Heart left ventricle (tissue), 16 donors: ENCODE measurements around the gene PGAP6. TPM values are rescaled to one million over a fixed set of nuclear protein-coding genes. Genes with fewer than 3 reads are reported as not detected.

Source experiments
- ATAC-seq, 4 donors: fragments of 200-7000 bp; cut with Tn5 transposase; one replicate each; pipeline ENCODE4 v1.9.1; 2020 to 2022; ENCODE audit warnings: moderate library complexity in 4 of 4, mild to moderate bottlenecking in 3 of 4, moderate number of reproducible peaks in 1 of 4
- DNase-seq, 5 donors: peaks; one replicate each; pipeline ENCODE4 v3.0.0-alpha.2; 2020
- H3K27ac ChIP-seq, 12 donors: fragments of 200-600 bp; sonication (generic) in 4 of 12; one replicate each; pipeline versions ENCODE4 v1.5.0 to v1.8.0; 2016 to 2022; ENCODE audit warnings: mild to moderate bottlenecking in 2 of 12
- H3K27me3 ChIP-seq, 9 donors: fragments of 200-600 bp; sonication (generic) in 2 of 9; one replicate each; pipeline versions ENCODE4 v1.5.1 to v1.8.0; 2016 to 2022; ENCODE audit warnings: mild to moderate bottlenecking in 3 of 9
- H3K36me3 ChIP-seq, 9 donors: fragments of 200-600 bp; sonication (generic) in 2 of 9; one replicate each; pipeline versions ENCODE4 v1.5.0 to v1.8.0; 2018 to 2022; ENCODE audit warnings: mild to moderate bottlenecking in 2 of 9
- H3K4me1 ChIP-seq, 12 donors: fragments of 200-600 bp; sonication (generic) in 4 of 12; one replicate each; pipeline versions ENCODE4 v1.5.0 to v1.8.0; 2016 to 2022; ENCODE audit warnings: mild to moderate bottlenecking in 3 of 12
- H3K4me3 ChIP-seq, 12 donors: fragments of 200-600 bp; sonication (generic) in 4 of 12; one replicate each; pipeline versions ENCODE4 v1.5.0 to v1.8.0; 2017 to 2022; ENCODE audit warnings: mild to moderate bottlenecking in 9 of 12, moderate library complexity in 4 of 12
- H3K9me3 ChIP-seq, 12 donors: fragments of 200-600 bp; sonication (generic) in 4 of 12; one replicate each; pipeline versions ENCODE4 v1.5.0 to v1.8.0; 2016 to 2022; ENCODE audit warnings: mild to moderate bottlenecking in 1 of 12
- CTCF ChIP-seq, 12 donors: fragments of 200-600 bp; sonication (generic) in 4 of 12; IDR thresholded peaks; one replicate each; pipeline versions ENCODE4 v1.5.0 to v1.8.0; 2018 to 2022; ENCODE audit warnings: antibody characterized with exemption in 12 of 12, mild to moderate bottlenecking in 5 of 12
- POLR2A ChIP-seq, 2 donors: fragments of 450-650 bp; IDR thresholded peaks; one replicate each; pipeline ENCODE4 v1.6.1; 2017; ENCODE audit warnings: antibody characterized with exemption in 2 of 2, mild to moderate bottlenecking in 2 of 2, moderate library complexity in 2 of 2
- WGBS, 4 donors: extraction: QIAGEN DNeasy Blood & Tissue Kit in 2 of 4; methylation state at CpG; one replicate each; pipeline versions ENCODE4 v1.1.5 to v1.1.7; 2013 to 2018; 5-methylcytosine and 5-hydroxymethylcytosine counted together
- intact Hi-C, 10 donors: fragments of 100-400 bp; cut with DNase I; formaldehyde crosslinking; loops; one replicate each; pipeline versions ENCODE4 v1.11.1 to v1.14.2; 2022
- polyA plus RNA-seq, 2 donors: library from polyadenylated mRNA; stranded (reverse); fragments of 200-250 nt; gene quantifications; one replicate each; pipeline ENCODE4 v1.2.3, GENCODE V29; 2013
- total RNA-seq, 9 donors: library from RNA; depleted of rRNA in 2 of 9; stranded (reverse); fragments of >200 nt in 2 of 9; fragmentation: NEBNext Ultra II Directional in 3 of 9; extraction: Animal tissue kit (Norgen Biotek cat#: 25700) in 3 of 9; gene quantifications; one replicate each; pipeline versions ENCODE4 v1.1.0 to v1.2.4, GENCODE V29; 2016 to 2023
- donor health status: ischemic (EF 13 %, LVEDD 7.1; RV severe dilation, severe dysfunction).
- donor health status: healthy with polysubstance abuse.
- donor health status: DM: no; HTN: yes; CAD: no.
- donor health status: DM: no; HTN: no; CAD: no.
- donor health status: ischemic (EF 25% LVEDD 6.9; RV normal size, moderate dysfunction).
- donor health status: ischemic (EF 25% LVEDD 5.7; RV mildly dilated, moderate dysfunction).
- donor health status: healthy.
- donor health status: DM: yes; HTN: yes; CAD: no.
- donor health status: ischemic (EF 35%, LVEDD 5.7; RV mildly dilated, moderate dysfunction).
- donor health status: nonischemic (EF 11% LVEDD 7.7; RV severe dilation, severe dysfunction).
- donor health status: DM: yes; HTN: yes; CAD: no.
- donor health status: PGD.
- donor health status: ischemic (EF 29% LVEDD 5.4; RV normal size, mild dysfunction).
- donor health status: nonischemic (EF 23%, LVEDD 6.1; RV moderate dilation, normal function).

Gene PGAP6
- total and polyA plus RNA-seq, 11 donors, result 30.1 to 65.3 (median 44.9) TPM

DNA sequence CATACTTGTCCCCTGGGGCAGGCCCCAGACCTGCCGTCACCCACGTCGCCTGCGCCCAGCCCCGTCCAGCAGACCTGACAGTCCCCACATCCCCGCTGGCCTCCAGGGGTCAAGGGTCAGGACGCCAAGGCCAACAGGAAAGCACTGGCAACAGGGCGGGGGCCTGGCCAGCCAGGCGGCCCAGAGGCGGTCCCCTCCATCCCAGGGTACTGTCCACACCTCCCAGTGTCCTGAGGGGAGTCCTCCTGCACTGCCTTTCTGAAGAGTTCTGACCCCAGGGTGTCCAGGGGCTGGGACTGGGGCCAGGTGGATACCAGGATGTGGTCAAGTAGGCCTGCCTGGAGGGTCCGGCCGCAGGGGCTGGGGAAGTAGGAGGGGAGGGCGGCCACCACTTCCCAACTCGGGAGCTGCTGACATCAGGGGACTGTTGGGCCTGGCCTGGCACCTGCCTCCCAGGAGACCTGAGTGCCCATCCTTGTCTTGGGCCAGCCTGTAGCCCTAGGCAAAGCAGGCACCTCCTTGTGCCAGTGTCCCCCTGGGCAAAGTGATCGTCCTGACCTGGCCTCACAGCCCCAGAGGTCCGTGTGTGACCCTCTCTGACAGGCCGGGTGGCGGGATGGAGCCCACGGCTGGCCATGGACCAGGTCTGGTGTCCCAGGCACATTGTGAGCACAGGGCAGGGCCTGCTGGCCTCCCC is 22.6 kb downstream of the PGAP6 start:
- TF ChIP-seq CTCF (IDR thresholded peaks at IDR 0.05) (no peak), POLR2A (IDR thresholded peaks at IDR 0.05) (no peak)
- H3K27me3 ChIP-seq, result peaks cover 0 to 6% (median 0%) of the 10 kb centered on the region in 9 donors
- intact Hi-C loops, result loop anchor here in 2 of 10 donors (10.0 kb wide), 1 partner anchor 134 kb away; the partner anchor contains the start of gene LUC7L (in 2 of the 2)
- H3K9me3 ChIP-seq, result no peaks in the 10 kb centered on the region
- 73 to 80% (median 79%) methylated on average over 17 to 19 of the region's 19 CpGs for WGBS, 4 donors
- no peak overlapping the region for H3K27ac ChIP-seq
- no peak for ATAC-seq
- H3K4me1 ChIP-seq, result no peaks in the 10 kb centered on the region
- peak in 1 of 5 donors; percentile 19 for DNase-seq
- no peak overlapping the region for H3K4me3 ChIP-seq
- H3K36me3 ChIP-seq, result no peaks in the 10 kb centered on the region

- intact Hi-C loops, result loop anchor here in 2 of 10 donors (10.0 kb wide), 1 partner anchor 132 kb away; the partner anchor contains the start of gene LUC7L (in 2 of the 2)
- Histone ChIP-seq H3K27me3 (no peaks in the 10 kb centered on the region), H3K36me3 (no peaks in the 10 kb centered on the region), H3K4me1 (peaks cover 0 to 10% (median 3%) of the 10 kb centered on the region in 12 donors), H3K9me3 (no peaks in the 10 kb centered on the region), H3K4me3 (no peak overlapping the region), H3K27ac (no peak overlapping the region)
- WGBS, 4 donors, result 64 to 71% (median 67%) methylated on average over 12 of the region's 12 CpGs
- TF ChIP-seq POLR2A (IDR thresholded peaks at IDR 0.05) (no peak), CTCF (IDR thresholded peaks at IDR 0.05) (no peak)
- DNase-seq (no peak), ATAC-seq (no peak)
These were observed 25.0 kb downstream of the PGAP6 start for GRCh38 chr16:356741-357140.

- 81 to 88% (median 87%) methylated on average over 8 to 10 of the region's 10 CpGs for WGBS, 4 donors
- Histone ChIP-seq H3K4me3 (no peak overlapping the region), H3K4me1 (peaks cover 0 to 18% (median 9%) of the 10 kb centered on the region in 12 donors), H3K27ac (peak overlapping the region in 1 of 12 donors; percentile 44), H3K36me3 (peaks cover 0 to 8% (median 0%) of the 10 kb centered on the region in 9 donors), H3K27me3 (no peaks in the 10 kb centered on the region), H3K9me3 (no peaks in the 10 kb centered on the region)
- DNase-seq (no peak), ATAC-seq (no peak)
- TF ChIP-seq POLR2A (IDR thresholded peaks at IDR 0.05), result no peak
- TF ChIP-seq CTCF (IDR thresholded peaks at IDR 0.05), result no peak
- intact Hi-C loops, result loop anchor here in 7 of 10 donors (5.0 to 10.0 kb wide), 4 partner anchors 118 to 130 kb away; partner anchors contain the start of genes LUC7L (in 4 of the 7) and FAM234A (in 1 of the 7)
These were observed 26.8 kb downstream of the PGAP6 start for GRCh38 chr16:354971-355461.

DNA sequence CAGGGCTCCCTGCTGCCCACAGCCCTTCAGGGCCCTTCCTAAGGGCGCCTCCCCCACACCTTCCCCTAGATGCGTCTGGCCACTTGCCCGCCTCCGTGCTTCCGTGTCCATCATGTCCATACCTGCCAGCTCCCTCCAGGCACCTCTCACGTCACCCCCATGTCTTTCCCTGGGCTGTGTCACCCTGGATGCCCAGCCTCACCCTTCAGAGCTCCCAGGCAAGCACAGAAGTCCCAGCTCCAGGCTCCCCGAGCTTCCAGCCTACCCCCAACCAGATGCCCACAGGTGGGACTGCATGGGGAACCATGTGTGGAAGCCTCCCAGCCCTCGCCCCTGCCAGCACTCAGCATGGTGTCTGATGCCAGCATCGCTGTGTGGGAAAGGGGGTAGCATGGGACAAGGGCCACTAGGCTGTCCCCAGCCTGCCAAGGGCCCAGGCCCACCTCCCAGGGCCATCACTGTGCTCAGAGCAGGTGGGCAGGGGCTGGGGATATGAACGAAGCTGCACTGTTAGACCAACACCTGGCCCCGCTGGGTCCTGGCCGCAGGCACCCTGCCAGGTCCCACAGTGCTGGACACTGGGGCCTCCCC is 27.4 kb downstream of the PGAP6 start:
- TF ChIP-seq POLR2A (IDR thresholded peaks at IDR 0.05) (no peak), CTCF (IDR thresholded peaks at IDR 0.05) (no peak)
- no peak for ATAC-seq
- no peak overlapping the region for H3K4me3 ChIP-seq
- no peaks in the 10 kb centered on the region for H3K9me3 ChIP-seq
- H3K4me1 ChIP-seq, result peaks cover 0 to 18% (median 9%) of the 10 kb centered on the region in 12 donors
- WGBS, 4 donors, result 90 to 94% (median 93%) methylated on average over 12 of the region's 12 CpGs
- peaks cover 0 to 8% (median 0%) of the 10 kb centered on the region in 9 donors for H3K36me3 ChIP-seq
- H3K27me3 ChIP-seq, result no peaks in the 10 kb centered on the region
- DNase-seq, result no peak
- H3K27ac ChIP-seq, result no peak overlapping the region
- intact Hi-C loops, result loop anchor here in 7 of 10 donors (5.0 to 10.0 kb wide), 4 partner anchors 117 to 130 kb away; partner anchors contain the start of genes LUC7L (in 4 of the 7) and FAM234A (in 1 of the 7)
